ENCODE measurements around the gene ARID1B.

DNA sequence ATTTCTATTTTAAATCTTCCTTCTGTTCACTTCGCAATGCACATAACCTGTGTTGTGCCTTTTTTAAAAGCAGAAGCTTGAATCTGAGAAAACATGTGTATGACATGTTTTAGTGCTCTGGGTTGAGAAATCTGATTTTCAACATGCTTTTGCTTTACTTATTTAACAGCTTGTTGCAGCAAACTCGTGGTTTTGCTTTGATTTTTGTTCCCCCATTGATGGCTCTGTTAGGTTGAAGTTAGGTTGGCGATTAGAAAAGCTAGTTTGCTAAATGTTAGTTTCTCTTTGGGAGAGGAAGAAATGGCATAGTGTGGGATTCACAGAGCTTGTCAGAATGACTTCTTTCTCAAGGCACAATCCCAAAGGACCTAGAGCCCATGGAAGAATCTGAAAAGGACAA, 375.4 kb downstream of the ARID1B start:
- TF ChIP-seq POLR2A (IDR thresholded peaks at IDR 0.05) (no peak), POLR2AphosphoS5 (IDR thresholded peaks at IDR 0.05) (no peak)

All from prostate gland (tissue), 1 donor.